ENCODE results near the gene CDKL2.

Gene CDKL2

DNA sequence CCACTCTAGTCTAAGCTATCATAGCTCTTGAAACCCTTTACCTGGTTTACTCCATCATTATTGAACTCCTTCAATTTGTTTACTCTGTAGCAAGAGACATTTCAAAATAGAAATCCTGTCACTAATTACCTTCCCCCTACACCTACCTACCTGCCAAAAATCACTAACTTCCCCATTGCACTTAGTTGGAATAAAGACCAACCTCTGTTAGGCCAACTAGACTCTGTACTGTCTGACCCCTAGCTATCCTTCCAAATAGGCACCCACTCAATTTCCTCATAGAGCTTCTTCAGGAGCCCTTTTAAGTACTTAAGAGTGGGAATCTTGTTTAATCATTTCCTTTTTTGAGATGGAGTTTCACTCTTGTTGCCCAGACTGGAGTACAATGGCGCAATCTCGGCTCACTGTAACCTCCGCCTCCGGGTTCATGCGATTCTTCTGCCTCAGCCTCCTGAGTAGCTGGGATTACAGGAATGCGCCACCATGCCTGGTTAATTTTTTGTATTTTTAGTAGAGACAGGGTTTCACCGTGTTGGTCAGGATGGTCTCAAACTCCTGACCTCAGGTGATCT is 8.9 kb upstream of the CDKL2 start:
- DNase-seq (ENCODE audit: low read depth) = no peak

DNA sequence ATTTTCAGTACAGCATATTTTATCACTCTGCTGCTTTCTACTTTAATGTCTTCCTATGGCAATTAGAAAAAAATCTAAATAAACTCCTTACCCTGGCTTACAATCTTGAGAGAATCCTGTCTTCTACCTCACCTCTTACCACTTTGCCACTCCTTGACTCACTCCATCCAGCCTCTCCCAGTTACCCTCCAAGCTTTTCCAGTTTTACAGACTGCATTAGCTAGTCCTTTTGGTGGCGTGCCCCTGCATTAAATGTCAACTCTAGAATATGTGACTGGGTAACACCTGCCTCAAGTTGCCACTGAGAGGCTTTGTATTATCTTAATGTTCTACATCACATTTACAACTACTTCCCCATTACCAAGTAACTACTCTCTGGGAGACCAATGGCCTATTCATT is 7.5 kb upstream of the CDKL2 start:
- DNase-seq (ENCODE audit: low read depth) = no peak

DNA sequence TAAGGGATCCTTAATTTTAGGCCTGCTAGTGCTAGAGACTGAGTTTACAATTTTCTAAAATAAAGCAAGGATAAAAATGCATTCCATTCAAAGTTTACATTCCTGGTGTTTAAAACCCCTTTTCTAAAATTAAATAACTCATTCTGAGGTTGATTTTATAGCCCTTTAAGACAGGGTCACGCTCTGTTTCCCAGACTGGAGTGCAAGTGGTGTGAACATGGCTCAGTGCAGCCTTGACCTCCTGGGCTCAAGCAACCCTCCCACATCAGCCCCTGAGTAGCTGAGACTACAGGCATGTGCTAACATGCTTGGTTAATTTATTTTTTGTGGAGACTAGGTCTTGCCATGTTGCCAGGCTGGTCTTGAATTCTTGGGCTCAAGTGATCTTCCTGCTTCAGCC is 6.8 kb upstream of the CDKL2 start:
- DNase-seq (ENCODE audit: low read depth) = no peak

DNA sequence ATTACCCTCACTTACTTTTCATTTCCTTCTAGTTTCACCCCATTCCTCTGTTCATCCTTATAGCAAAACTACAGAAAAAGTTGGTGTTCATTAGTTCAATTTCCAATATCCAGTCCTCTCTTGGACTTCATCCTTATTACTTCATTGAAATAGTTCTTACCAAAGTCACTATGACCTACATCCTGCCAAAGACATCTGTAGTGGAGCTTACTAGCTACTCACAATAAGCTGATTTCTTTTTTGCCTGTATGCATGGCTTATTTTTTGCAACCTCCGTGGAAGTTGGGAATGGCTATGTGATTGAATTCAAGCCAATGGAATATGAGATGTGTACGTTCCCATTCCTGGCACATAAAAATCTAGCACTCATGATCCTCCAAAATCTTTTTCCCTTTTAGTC is 4.6 kb upstream of the CDKL2 start:
- no peak for DNase-seq (ENCODE audit: low read depth)

DNA sequence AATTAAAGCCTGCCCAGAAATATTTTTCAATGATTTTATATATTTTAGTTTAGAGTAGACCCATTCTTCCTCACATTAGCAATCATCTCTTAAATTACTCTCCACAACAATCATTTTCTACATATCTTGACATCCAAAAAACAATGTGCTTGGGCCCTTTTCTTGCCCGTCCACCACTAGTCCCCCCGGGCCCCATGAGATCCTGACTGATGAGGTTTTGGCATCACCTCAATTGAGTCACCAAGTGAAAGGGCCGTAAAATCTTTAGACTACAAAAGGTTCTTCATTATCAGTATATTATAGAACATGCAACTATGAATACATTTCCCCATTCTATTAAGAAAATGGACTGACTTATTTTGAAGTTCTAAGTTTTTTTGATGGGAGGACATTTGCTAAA is 4.0 kb upstream of the CDKL2 start:
- no peak for DNase-seq (ENCODE audit: low read depth)

DNA sequence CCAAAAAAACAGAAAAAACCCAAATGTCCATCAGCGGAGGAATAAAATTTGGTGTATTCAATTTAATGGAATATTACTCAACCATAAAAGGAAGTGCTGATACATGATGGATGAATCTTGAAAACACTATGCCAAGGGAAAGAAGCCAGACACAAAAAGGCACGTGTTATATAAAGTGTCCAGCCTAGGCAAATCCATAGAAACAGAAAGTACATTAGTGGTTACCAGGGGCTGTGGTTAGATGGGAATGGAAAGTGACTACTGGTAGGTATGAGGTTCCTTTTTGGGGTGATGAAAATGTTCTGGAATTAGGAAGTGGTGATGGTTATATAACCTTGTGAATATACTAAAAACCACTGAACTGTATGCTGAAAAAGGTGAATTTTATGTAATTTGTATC is 3.5 kb upstream of the CDKL2 start:
- DNase-seq (ENCODE audit: low read depth) = no peak

DNA sequence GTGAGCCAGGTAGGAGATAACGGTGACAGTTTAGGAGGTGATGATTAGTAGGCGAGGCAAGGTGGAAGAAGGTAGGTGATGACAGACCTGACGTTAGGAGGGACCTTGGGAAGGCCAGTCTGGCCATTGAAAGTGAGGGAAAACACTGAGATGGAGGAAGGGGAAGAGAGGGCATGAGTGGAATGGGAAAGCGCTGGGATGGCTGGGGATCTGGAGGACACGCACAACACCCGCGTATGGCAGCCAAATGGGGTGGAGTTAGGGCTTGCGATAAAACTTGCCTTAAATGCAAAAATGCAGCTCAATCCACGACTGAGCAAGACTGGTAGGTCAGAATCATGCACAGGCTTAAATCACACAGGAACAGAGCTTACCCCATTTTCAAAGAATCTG is 605 bp upstream of the CDKL2 start:
- no peak for DNase-seq (ENCODE audit: low read depth)

DNA sequence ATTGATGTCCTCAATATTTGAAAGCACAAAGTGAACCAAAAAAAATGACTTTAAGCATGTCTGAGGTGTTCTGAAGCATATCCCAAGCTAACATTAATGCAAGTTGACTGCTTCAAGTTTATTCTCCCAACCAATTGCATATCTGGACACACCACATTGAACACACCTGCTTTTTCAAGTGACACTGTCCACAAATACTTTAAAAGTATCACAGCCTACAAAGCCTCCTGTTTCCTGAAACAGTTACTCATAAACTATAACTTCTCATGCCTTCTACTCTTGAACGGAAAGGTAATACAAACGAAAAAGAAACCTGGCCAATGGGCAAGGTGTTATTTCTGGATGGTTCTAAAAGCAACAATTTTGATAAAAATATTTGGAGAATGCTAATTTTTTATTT is 1.1 kb downstream of the CDKL2 start:
- no peak for DNase-seq (ENCODE audit: low read depth)

DNA sequence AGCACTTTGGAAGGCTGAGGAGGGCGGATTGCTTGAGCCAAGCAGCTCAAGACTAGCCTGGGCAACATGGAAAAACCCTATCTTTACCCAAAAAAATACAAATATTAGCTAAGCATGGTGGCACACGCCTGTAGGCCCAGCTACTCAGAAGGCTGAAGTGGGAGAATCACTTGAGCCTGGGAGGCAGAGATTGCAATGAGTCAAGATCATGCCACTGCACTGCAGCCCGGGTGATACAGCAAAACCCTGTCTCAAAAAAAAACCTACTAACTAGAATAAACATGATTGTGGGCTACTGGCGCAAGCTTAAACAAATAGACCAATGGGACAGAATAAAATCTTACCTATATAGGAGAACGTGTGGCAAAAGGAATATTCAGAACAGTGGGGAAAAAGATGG is 7.3 kb downstream of the CDKL2 start:
- no peak for DNase-seq (ENCODE audit: low read depth)

DNA sequence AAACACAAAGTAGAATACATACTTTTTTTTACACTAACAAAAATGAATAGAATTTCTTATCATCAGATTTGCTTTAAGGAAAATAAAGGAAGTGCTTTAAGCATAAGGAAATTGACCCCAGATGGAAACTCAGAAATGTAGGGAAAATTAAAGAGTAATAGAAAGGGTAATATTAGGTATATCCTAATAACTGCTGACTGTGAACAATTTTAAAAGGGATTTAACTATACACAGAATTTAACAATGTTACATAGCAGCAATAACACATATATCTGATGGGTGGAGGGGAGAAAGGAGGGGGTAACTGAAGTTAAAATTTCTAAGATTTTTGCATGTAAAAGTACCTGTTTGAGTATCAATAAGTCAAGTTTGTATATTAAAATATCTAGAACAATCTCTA is 8.6 kb downstream of the CDKL2 start:
- no peak for DNase-seq (ENCODE audit: low read depth)

DNA sequence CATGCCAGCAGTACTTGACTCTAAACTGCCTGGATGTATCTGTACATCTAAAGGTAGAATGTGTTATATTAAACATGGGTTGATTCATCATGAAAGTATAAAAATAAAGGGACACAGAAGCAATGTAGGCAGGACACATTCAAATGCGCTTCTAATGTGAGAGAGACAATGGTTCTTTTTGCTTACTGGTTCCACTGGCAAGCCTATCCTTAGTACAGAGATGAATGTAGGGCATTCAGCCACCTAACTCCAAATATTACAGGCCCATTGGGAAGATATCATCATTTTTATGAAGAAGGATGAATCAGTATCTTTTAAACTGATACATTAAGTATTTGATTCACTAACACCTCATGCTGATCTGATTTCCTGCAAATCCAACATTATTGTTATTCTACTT is 18.0 kb downstream of the CDKL2 start:
- DNase-seq (ENCODE audit: low read depth) = no peak

DNA sequence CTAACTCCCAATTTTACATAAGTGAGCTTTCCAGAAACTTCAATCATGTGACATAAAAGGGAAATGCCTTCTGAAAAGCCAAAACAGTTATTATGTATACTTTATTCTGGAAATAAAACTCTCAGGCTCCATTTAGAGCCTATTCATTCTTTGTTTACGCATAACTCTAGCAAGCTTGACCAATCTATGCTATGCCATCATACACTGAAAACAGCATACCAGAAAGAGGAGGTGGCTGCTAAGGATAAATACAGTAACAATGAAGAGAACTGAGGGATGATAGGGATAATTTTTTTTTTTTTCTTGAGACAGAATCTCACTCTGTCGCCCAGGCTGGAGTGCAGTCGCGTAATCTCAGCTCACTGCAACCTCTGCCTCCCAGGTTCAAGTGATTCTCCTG is 24.4 kb downstream of the CDKL2 start:
- no peak for DNase-seq (ENCODE audit: low read depth)

DNA sequence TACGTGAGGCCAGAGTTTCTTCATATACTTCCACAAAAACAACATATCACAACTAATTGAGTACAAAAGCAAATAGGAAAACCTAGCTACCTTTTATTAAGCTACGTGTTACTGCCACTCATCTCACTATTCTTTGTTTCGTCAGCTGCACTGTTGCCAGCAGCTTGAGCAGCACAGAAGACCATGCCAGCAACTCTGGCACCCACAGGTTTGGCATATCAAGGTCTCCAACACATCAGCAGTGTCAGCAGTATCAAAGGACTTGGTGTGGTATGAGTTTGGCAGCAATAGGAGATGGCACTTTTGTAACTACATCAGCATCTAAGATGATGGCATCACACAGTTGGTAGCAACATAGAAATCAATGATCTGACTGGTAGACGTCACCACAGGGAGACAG is 30.7 kb downstream of the CDKL2 start:
- no peak for DNase-seq (ENCODE audit: low read depth)

DNA sequence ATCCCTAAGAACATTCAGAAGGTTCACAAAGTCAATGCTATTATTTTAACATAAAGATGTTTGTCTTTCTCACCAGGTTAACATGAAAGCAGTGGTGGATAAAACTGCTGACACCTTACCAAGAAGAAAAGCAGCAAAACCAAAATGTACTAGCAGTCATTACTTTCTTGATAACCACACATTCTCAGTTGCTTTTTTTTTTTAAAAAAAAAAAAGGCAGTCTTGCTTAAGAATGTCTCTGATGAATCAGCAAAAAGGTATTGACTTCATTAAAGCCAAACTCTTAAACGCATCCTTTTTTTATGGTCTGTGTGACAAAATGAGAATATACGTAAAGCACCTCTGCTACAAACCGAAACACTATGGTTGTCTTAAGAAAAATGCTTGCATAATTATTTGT is 31.9 kb downstream of the CDKL2 start:
- DNase-seq (ENCODE audit: low read depth) = no peak

DNA sequence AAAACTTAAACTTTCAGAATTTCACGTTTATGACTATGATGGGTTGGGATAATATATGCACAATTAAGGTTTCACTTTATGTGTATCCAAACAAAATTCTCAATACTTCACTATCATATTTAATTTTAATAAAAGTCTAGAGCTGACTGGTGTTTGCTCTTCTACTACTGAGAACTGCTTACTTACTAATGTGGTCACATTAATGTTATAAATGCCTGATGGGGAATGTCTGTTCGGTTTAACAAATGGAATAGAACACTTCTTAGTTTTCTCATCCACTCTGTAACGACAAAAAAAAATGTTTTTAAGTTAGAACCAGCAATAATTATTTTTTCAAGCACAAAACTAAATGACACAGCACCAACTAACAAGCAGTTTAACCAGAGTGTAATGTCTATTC is 34.3 kb downstream of the CDKL2 start:
- DNase-seq (ENCODE audit: low read depth) = no peak

DNA sequence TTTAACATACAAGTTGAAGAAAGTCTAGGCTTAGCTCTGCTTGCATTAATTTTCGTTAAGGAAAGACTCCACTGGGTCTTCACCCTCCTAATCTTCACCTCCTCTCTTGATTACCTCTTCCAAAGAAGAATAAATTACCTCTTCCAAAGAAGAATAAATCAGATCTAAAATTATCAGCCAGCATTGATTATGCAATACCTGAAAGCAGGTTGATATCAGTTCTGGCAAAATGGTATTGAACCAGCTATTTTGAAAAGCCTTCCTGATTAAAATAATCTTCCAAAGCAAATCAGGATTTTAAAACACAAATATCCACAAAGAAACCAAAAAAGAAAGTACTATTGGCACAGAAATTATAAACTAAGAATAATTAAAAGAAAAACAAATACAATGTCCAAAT is 36.9 kb downstream of the CDKL2 start:
- no peak for DNase-seq (ENCODE audit: low read depth)

DNA sequence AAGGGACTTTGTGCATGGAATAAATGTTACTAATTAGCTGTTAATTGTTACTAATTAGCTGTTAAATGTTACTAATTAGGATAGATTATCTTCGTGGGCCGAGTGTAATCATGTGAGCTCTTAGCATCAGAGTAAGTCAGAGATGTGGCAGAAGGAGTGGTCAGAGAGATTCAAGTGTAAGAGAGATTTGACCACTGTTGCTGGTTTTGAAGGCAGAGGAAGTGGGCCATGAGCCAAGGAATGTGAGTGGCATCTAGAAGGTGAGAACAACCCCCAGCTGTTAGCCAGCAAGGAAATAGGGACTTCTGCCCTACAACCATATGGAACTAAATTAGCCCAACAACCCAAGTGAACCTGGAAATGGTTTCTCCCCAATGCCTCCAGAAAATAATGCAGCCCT is 46.3 kb downstream of the CDKL2 start:
- no peak for DNase-seq (ENCODE audit: low read depth)

DNA sequence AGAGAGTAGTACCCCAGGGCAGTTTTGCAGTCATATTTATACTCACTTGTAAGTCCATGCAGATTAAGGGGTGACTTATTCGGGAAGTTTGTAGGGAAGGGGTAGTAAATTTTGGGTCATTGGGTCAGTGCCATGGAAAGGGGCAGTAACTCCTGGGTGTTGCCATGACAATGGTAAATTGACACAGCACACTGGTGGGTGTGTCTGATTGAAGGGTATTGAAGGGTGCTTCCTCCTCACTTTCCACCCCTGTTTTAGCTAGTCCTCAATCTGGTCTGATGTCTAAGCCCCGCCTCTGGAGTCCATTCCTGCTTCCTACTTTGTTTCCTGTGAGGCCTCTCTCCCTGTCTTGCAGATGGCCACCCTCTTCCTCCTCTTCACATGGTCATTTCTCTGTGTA is 62.6 kb downstream of the CDKL2 start:
- no peak for DNase-seq (ENCODE audit: low read depth)

DNA sequence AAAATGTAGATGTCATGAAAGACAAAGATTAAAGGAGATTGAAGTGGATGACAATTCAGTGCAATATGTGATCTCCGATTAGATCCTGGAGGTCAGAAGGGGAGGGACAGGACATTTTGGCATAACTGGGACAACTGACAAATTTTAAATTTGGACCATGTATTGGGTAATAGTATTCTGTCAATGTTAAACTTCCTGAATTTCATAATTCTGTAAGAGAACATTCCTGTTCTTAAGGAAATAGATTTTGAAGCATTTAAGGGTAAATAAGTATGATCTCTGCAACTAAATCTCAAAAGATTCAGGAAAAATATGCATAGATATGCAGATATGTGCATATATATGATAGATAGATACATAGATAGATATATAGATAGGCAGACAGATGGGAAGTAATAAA is 63.4 kb downstream of the CDKL2 start:
- no peak for DNase-seq (ENCODE audit: low read depth)

DNA sequence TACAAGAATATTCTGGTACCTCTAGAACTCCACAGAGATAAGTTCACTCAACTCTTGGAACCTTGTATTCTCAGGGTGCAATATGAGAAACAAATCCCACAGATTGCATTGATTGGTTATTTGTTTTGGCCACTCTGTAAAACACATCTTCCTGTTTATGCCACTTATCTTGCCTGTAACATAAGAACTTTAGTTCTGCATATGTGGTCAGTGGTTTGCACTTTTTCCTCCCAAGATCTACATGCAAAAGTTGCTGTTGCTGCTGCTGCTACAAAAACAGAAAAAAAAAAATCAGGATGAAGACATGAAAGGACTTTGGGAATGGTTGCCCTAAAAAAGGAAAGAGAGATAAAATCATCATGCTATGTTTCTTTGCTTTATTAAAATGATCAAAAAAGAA is 64.8 kb downstream of the CDKL2 start:
- DNase-seq (ENCODE audit: low read depth) = no peak

DNA sequence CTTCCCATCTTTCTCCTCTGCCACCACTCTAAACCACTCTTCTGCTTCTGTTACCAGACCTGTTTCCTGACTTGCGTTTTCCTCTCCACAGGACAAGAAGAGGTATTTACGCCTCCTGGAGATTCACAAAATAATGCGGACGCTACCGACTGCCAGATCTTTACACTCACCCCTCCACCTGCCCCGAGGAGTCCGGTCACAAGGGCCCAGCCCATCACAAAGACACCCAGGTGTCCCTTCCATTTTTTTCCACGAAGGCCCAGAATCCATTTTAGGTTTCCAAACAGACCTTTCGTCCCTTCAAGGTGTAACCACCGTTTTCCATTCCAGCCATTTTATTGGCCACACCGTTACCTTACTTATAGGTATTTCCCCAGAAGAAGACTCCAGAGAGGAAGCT is 66.3 kb downstream of the CDKL2 start:
- DNase-seq (ENCODE audit: low read depth) = no peak

DNA sequence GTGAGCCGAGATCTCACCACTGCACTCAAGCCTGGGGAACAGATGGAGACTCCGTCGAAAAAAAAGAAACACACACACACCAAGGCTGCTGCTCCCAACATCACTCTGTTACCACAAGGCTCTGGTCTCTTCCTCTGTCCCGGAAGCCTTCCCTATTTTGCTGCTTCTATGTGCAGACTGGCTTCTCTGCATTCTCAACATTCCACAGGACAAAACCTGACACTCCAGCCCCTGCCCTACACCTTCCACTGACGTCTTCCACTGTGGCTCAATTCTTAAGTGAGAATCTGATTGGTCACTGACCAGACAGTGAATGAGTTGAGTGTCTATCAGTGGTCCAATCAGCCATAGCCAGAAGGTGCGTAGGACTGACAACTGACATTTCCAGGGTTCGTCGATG is 68.5 kb downstream of the CDKL2 start:
- no peak for DNase-seq (ENCODE audit: low read depth)

DNA sequence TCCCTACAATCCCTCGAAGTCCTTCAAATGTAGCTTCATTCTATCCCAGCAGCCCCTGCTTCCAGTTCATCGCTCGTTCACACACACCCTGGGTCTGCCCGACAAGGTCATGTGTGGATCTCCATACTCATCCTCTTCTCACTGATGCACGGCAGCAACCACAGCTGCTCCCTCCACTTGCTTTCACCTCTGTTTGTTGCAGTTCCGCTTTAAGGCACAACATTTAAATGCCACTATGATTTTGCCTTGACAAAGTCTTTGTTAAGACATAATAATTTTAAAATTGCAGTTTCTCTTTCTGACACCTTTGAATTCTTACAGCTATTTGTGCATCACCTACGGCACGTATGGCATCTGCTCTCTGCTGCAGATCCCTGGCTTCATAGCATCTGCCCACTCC is 72.6 kb downstream of the CDKL2 start:
- no peak for DNase-seq (ENCODE audit: low read depth)

DNA sequence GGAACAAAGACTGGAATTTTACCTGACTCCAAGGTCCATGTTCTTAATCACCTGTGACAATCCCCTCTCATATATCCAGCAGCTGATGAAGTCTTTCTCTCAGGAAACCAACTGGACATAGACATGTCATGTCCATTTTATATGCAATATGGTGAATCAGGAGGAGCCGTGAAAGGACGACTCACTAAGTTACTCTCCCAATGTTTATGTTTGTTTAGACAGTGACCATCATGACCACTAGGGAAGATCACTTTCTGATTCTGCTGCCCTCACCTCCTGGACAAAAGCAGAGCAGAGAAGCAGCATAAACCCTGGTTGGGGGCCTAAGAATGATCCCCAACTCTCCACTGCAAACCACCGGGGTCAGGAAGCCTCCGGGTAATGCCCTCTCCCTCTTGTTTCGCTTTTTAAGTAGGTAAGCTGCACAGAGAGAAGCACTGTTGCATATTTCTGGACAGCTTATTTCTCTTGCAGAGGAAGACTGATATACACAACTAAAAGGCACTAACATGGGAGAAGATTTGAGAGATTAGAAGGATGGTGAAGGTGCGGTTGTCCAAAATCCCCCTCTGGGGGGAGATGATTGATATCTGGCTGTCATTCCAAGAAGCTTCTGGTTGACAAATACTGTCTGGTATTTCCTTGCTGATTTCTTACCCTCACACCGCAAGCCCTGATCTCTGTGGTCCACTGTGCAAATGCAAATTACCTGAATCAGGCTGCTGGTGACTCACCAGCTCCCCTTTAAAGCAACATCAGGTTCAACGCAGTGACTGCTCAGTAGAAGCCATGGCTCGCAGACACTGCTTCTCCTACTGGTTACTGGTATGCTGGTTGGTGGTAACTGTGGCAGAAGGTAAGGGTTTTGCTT is 74.8 kb downstream of the CDKL2 start, which contains the start of gene ODAPH:
Gene ODAPH, plus strand, starts transcription at position 773 of the 871 bp plus-strand sequence. Its CDS starts 17 bp downstream, at position 790.
- DNase-seq (ENCODE audit: low read depth) = peak; percentile 6
